Cardiac fibroblast (primary cell): ENCODE data around the gene SYNJ2BP.

Experiments
- DNase-seq, 2 donors: peaks; one replicate each; pipeline versions ENCODE4 v3.0.0 to v3.0.0-alpha.2; 2010; ENCODE audit warnings: low read depth in 2 of 2
- H3K4me3 ChIP-seq, 2 donors: replicated peaks in 1 of 2; 1 replicate in 1 of 2; 2 replicates in 1 of 2; pipeline ENCODE4 v1.5.1; 2011; ENCODE audit warnings: low read depth in 2 of 2, low read length in 2 of 2, mild to moderate bottlenecking in 2 of 2, moderate library complexity in 1 of 2
- CTCF ChIP-seq: IDR thresholded peaks from one replicate; pipeline ENCODE4 v1.5.1; 2011; ENCODE audit warnings: low read depth, mild to moderate bottlenecking, low read length, inconsistent platforms

SYNJ2BP gene

GRCh38 chr14:70391493-70392391 lies 25.1 kb downstream of the SYNJ2BP start:
- DNase-seq: no peak
- H3K4me3 ChIP-seq: no peak overlapping the region
- TF ChIP-seq CTCF: no peak

DNA sequence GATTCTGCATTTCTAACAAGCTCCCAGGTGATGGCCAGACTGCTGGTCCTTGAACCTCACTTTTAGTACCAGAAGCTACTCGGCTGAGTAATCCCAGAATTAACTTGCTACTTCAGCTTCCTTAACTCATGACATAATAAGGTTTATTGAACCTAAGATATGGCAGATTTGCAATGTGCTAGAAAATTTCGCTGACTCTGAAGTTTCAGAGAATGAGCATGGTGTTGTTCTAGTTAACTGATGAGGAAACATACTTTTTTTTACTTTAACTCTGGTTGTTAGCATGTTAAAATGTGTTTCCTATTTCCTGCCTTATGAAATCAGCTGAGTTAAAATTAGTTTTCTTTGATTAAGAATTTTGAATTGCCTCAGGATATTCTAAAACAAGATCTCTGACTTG lies 34.4 kb downstream of the SYNJ2BP start:
- TF ChIP-seq CTCF: no peak
- no peak for DNase-seq
- H3K4me3 ChIP-seq: no peak overlapping the region

DNA sequence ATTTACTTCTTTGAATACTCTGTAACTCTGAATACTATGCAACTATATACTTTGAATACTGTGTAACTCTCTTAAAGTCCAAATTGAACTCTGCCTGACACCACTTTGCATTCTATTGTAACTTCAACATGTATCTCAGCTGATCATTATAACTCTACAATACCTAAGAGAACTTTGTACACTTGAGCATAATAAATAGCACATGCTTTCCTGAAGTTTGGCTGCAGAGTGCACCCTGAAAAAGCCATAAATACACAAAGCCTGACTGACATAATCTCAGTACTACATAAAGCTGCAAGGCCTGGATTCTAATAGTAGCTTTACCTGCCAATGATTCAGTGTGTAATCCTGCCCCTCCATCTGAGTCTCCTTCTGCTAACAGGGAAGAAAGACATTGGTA lies 36.1 kb downstream of the SYNJ2BP start:
- no peak overlapping the region for H3K4me3 ChIP-seq
- no peak for TF ChIP-seq CTCF
- no peak for DNase-seq

GRCh38 chr14:70378696-70379095 lies 38.2 kb downstream of the SYNJ2BP start:
- no peak for TF ChIP-seq CTCF
- no peak overlapping the region for H3K4me3 ChIP-seq
- no peak for DNase-seq
